Lung (tissue), 12 donors: ENCODE measurements around the gene PIGBOS1. TPM values are rescaled to one million over a fixed set of nuclear protein-coding genes. Genes with fewer than 3 reads are reported as not detected.
"Not testable (repeated sequence)": the region's sequence is repeated elsewhere in the genome, so short reads cannot be mapped to it uniquely, and the experiment has no call there.

Source experiments
- ATAC-seq: fragments of 200-7000 bp; cut with Tn5 transposase; one replicate; pipeline ENCODE4 v1.9.1; 2020; ENCODE audit warnings: moderate number of reproducible peaks; ENCODE audit not compliant: insufficient read depth, low FRiP score
- DNase-seq, 3 donors: peaks; one replicate each; pipeline ENCODE4 v3.0.0-alpha.2; 2013 to 2017
- H3K27ac ChIP-seq, 2 donors: one replicate each; pipeline ENCODE4 v1.5.1; 2013; ENCODE audit warnings: mild to moderate bottlenecking in 2 of 2, moderate library complexity in 2 of 2, control low read depth in 1 of 2, inconsistent platforms in 1 of 2, low read depth in 1 of 2, low read length in 1 of 2
- H3K27me3 ChIP-seq, 3 donors: one replicate each; pipeline ENCODE4 v1.5.1; 2013; ENCODE audit warnings: low read length in 2 of 3; ENCODE audit not compliant: control insufficient read depth in 3 of 3, insufficient read depth in 3 of 3
- H3K36me3 ChIP-seq, 4 donors: one replicate each; pipeline ENCODE4 v1.5.1; 2013; ENCODE audit warnings: low read length in 4 of 4, mild to moderate bottlenecking in 1 of 4, moderate library complexity in 1 of 4; ENCODE audit not compliant: control insufficient read depth in 4 of 4, insufficient read depth in 4 of 4
- H3K4me1 ChIP-seq, 5 donors: one replicate each; pipeline ENCODE4 v1.5.1; 2013; ENCODE audit warnings: low read length in 5 of 5, mild to moderate bottlenecking in 2 of 5, moderate library complexity in 1 of 5; ENCODE audit not compliant: control insufficient read depth in 5 of 5, insufficient read depth in 5 of 5
- H3K4me3 ChIP-seq: one replicate; pipeline ENCODE4 v1.5.1; 2013; ENCODE audit warnings: mild to moderate bottlenecking, control low read depth, moderate library complexity
- H3K9ac ChIP-seq, 2 donors: one replicate each; pipeline ENCODE4 v1.5.1; 2013; ENCODE audit warnings: low read length in 2 of 2, control low read depth in 1 of 2; ENCODE audit not compliant: insufficient read depth in 1 of 2
- H3K9me3 ChIP-seq, 4 donors: one replicate each; pipeline ENCODE4 v1.5.1; 2013; ENCODE audit warnings: low read length in 3 of 4, mild to moderate bottlenecking in 1 of 4, moderate library complexity in 1 of 4; ENCODE audit not compliant: control insufficient read depth in 4 of 4, insufficient read depth in 3 of 4
- WGBS, 2 donors: extraction: QIAGEN DNeasy Blood & Tissue Kit; methylation state at CpG; one replicate each; pipeline ENCODE4 v1.1.7; 2013; 5-methylcytosine and 5-hydroxymethylcytosine counted together
- polyA plus RNA-seq, 2 donors: library from polyadenylated mRNA; stranded (reverse); fragments of 200-250 nt; gene quantifications; one replicate each; pipeline ENCODE4 v1.2.1, GENCODE V29; 2013
- total RNA-seq, 2 donors: library from RNA; depleted of rRNA in 1 of 2; stranded (reverse); fragments of >200 nt in 1 of 2; gene quantifications; one replicate each; pipeline ENCODE4 v1.2.1, GENCODE V29; 2014 to 2021
- TF ChIP-seq, protein P1 (sequence below): IDR thresholded peaks from 2 replicates; pipeline ENCODE4 v1.5.1; 2012; ENCODE audit warnings: mild to moderate bottlenecking; ENCODE audit errors: control extremely low read depth, extremely low read depth
- donor health status: control.
- donor health status: control.
- donor health status: Bipolar disorder and iron deficiency.
- donor health status: healthy.
- donor health status: DM: yes; HTN: yes; CAD: no.

PIGBOS1 gene
- total and polyA plus RNA-seq, 4 donors = 12.9 to 29.0 (median 18.1) TPM

DNA sequence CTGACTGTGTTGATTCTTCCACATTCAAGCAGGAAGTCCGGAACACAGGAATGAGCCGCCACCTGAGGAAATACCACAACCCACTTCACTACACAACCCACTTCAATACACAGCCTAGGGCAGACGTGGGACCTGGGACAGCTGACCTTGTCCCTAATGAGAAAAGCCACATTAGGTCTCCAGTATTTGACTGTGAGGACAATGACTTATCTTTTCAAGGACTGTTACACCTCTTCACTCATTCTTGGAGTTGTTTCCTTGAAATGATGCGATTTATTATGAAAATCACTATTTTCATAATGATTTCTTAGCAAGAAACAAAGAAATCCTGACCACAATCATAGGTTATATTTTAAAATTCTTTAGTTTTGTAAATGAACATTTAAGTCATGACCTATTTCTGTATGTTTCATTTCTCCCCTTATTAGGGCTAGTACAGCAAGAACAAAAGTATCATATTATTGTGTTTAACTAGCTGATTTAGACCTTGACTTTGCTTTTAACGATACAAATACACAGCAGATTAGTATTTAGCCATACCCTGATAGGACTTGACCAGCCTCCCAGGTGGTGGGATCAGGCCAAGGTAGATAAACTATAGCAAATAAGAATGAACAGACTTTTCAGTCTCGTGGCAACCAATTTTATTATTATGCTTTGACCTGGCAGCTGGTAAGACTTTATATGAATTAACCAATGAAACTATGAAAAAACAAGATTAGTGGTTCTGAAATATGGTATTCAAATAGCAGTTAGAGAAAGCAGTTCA, 35.4 kb downstream of the PIGBOS1 start:
- ATAC-seq (peak; percentile 69), DNase-seq (peak; percentile 33 to 70 (median 40))
- H3K36me3 ChIP-seq = no peaks in the 10 kb centered on the region
- 53 to 55% methylated on average over 6 of the region's 6 CpGs for WGBS, 2 donors
- TF ChIP-seq, protein P1, sequence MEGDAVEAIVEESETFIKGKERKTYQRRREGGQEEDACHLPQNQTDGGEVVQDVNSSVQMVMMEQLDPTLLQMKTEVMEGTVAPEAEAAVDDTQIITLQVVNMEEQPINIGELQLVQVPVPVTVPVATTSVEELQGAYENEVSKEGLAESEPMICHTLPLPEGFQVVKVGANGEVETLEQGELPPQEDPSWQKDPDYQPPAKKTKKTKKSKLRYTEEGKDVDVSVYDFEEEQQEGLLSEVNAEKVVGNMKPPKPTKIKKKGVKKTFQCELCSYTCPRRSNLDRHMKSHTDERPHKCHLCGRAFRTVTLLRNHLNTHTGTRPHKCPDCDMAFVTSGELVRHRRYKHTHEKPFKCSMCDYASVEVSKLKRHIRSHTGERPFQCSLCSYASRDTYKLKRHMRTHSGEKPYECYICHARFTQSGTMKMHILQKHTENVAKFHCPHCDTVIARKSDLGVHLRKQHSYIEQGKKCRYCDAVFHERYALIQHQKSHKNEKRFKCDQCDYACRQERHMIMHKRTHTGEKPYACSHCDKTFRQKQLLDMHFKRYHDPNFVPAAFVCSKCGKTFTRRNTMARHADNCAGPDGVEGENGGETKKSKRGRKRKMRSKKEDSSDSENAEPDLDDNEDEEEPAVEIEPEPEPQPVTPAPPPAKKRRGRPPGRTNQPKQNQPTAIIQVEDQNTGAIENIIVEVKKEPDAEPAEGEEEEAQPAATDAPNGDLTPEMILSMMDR = no peak
- no peaks in the 10 kb centered on the region for H3K9me3 ChIP-seq
- H3K4me1 ChIP-seq = peaks cover 0 to 24% (median 12%) of the 10 kb centered on the region in 5 donors
- H3K4me3 ChIP-seq = no peak overlapping the region
- no peak overlapping the region for H3K9ac ChIP-seq
- no peaks in the 10 kb centered on the region for H3K27me3 ChIP-seq
- H3K27ac ChIP-seq = no peak overlapping the region

- DNase-seq (no peak), ATAC-seq (peak; percentile 64)
- WGBS, 2 donors = 24 to 54% methylated on average over 5 of the region's 5 CpGs
- TF ChIP-seq, protein P1 = no peak
- H3K27ac ChIP-seq = peak overlapping the region in 1 of 2 donors; percentile 84
- no peak overlapping the region for H3K4me3 ChIP-seq
- no peaks in the 10 kb centered on the region for H3K36me3 ChIP-seq
- H3K9me3 ChIP-seq = no peaks in the 10 kb centered on the region
- H3K4me1 ChIP-seq = peaks cover 0 to 24% (median 12%) of the 10 kb centered on the region in 5 donors
- H3K9ac ChIP-seq = peak overlapping the region in 1 of 2 donors; percentile 25
- H3K27me3 ChIP-seq = no peaks in the 10 kb centered on the region
Observed at GRCh38 chr15:55282284-55282833, 36.6 kb downstream of the PIGBOS1 start.

DNA sequence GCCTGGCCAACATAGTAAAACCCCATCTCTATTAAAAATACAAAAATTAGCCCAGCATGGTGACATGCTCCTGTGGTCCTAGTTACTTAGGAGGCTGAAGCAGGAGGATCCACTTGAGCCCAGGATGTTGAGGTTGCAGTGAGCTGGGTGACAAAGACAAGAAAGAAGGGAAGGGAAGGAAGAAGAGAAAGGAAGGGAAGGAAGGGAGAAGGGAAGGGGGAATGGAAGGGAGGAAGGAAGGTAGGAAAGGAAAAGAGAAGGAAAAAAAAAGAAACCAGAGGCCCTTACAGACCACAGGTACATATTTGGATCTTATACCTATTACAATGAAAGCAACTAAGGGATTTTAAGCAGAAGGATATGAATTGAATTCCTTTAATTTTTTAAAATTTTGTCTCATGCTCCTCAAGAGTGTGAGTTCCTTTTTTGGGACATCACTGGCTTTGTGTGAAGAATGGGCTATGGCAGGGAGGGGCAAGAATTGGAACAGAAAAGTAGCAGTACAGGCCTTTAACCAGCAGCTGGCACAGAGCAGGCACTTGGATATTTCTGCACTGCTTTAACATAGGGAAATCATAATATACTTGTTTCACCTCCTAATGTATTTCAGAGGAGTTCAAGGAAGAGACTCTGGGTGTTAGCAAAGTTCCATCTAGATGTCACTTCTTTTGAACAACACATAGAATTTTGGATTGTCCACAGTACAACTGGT, 37.2 kb downstream of the PIGBOS1 start:
- no peaks in the 10 kb centered on the region for H3K27me3 ChIP-seq
- no peak for ATAC-seq
- TF ChIP-seq, protein P1 = no peak
- H3K9ac ChIP-seq = no peak overlapping the region
- H3K4me3 ChIP-seq = no peak overlapping the region
- H3K9me3 ChIP-seq = no peaks in the 10 kb centered on the region
- no peak overlapping the region for H3K27ac ChIP-seq
- peaks cover 0 to 24% (median 12%) of the 10 kb centered on the region in 5 donors for H3K4me1 ChIP-seq
- H3K36me3 ChIP-seq = no peaks in the 10 kb centered on the region
- no peak for DNase-seq

GRCh38 chr15:55280589-55280988, 38.3 kb downstream of the PIGBOS1 start:
- not testable (repeated sequence) for H3K36me3 ChIP-seq, DNase-seq, ATAC-seq, H3K9me3 ChIP-seq, H3K4me3 ChIP-seq, H3K27ac ChIP-seq, H3K27me3 ChIP-seq, H3K9ac ChIP-seq
- 71% methylated on average over 2 of the region's 2 CpGs for WGBS, 2 donors
- H3K4me1 ChIP-seq = peaks cover 0 to 24% (median 11%) of the 10 kb centered on the region in 5 donors
